Fibroblast of lung (primary cell): ENCODE results near the gene RELA.

Source experiments
- CTCF ChIP-seq, 2 donors: IDR thresholded peaks in 1 of 2; conservative IDR thresholded peaks in 1 of 2; 1 replicate in 1 of 2; 2 replicates in 1 of 2; pipeline ENCODE4 v1.5.1; 2011 to 2012; ENCODE audit warnings: low read length in 2 of 2, control low read depth in 1 of 2, inconsistent platforms in 1 of 2, low read depth in 1 of 2, mild to moderate bottlenecking in 1 of 2
- EZH2 ChIP-seq: IDR thresholded peaks from 2 replicates; pipeline ENCODE4 v1.5.1; 2012; ENCODE audit warnings: low read length, control low read depth, mild to moderate bottlenecking; ENCODE audit errors: missing control alignments

GRCh38 chr11:65651589-65652510 lies 10.9 kb downstream of the RELA start:
- TF ChIP-seq CTCF (conservative IDR thresholded peaks at IDR 0.05 in 1 of 2, IDR thresholded peaks at IDR 0.05 in 1 of 2; ENCODE audit: low read depth in 1 of 2, low read length in 2 of 2) (no peak), EZH2 (no peak)
